Esophagus (tissue), 2 donors: ENCODE data around the gene DCHS2. TPM values are rescaled to one million over a fixed set of nuclear protein-coding genes. Genes with fewer than 3 reads are reported as not detected.

Experiments used
- H3K27ac ChIP-seq, 2 donors: one replicate each; pipeline ENCODE4 v1.5.1; 2013; ENCODE audit warnings: low read depth in 2 of 2, mild to moderate bottlenecking in 2 of 2, inconsistent platforms in 1 of 2, low read length in 1 of 2, moderate library complexity in 1 of 2
- H3K27me3 ChIP-seq, 2 donors: one replicate each; pipeline ENCODE4 v1.6.1; 2013; ENCODE audit warnings: low read length in 2 of 2, control low read depth in 1 of 2, mild to moderate bottlenecking in 1 of 2; ENCODE audit not compliant: insufficient read depth in 2 of 2, control insufficient read depth in 1 of 2
- H3K36me3 ChIP-seq, 2 donors: one replicate each; pipeline ENCODE4 v1.6.1; 2013; ENCODE audit warnings: low read length in 1 of 2; ENCODE audit not compliant: control insufficient read depth in 2 of 2, insufficient read depth in 2 of 2
- H3K4me1 ChIP-seq, 2 donors: one replicate each; pipeline ENCODE4 v1.6.1; 2013; ENCODE audit warnings: low read length in 1 of 2; ENCODE audit not compliant: control insufficient read depth in 2 of 2, insufficient read depth in 2 of 2
- H3K4me3 ChIP-seq, 2 donors: one replicate each; pipeline ENCODE4 v1.5.1; 2013; ENCODE audit warnings: low read length in 2 of 2, mild to moderate bottlenecking in 2 of 2, low read depth in 1 of 2, moderate library complexity in 1 of 2
- H3K9me3 ChIP-seq, 2 donors: one replicate each; pipeline ENCODE4 v1.6.1; 2013; ENCODE audit warnings: mild to moderate bottlenecking in 2 of 2, low read depth in 1 of 2, low read length in 1 of 2, moderate library complexity in 1 of 2; ENCODE audit not compliant: control insufficient read depth in 2 of 2, insufficient read depth in 1 of 2
- WGBS, 2 donors: extraction: QIAGEN DNeasy Blood & Tissue Kit; methylation state at CpG; one replicate each; pipeline ENCODE4 v1.1.7; 2013; 5-methylcytosine and 5-hydroxymethylcytosine counted together
- polyA plus RNA-seq, 2 donors: library from polyadenylated mRNA; stranded (reverse); fragments of 200-250 nt; gene quantifications; one replicate each; pipeline ENCODE4 v1.2.3, GENCODE V29; 2013
- donor health status: healthy with polysubstance abuse.
- donor health status: Bipolar disorder and iron deficiency.

The DCHS2 gene
- polyA plus RNA-seq, 2 donors: 0.02 TPM

- no peak overlapping the region for H3K4me3 ChIP-seq
- H3K27ac ChIP-seq: no peak overlapping the region
- H3K9me3 ChIP-seq: no peaks in the 10 kb centered on the region
- H3K36me3 ChIP-seq: no peaks in the 10 kb centered on the region
- H3K4me1 ChIP-seq: peaks cover 0 to 3% of the 10 kb centered on the region in 2 donors
- WGBS, 2 donors: 63% methylated on average over 4 of the region's 4 CpGs
- no peaks in the 10 kb centered on the region for H3K27me3 ChIP-seq
Measured at GRCh38 chr4:154189346-154189745, 302.3 kb downstream of the DCHS2 start.

GRCh38 chr4:154186888-154187287 lies 304.7 kb downstream of the DCHS2 start:
- Histone ChIP-seq H3K27me3 (no peaks in the 10 kb centered on the region), H3K4me1 (peaks cover 0 to 3% of the 10 kb centered on the region in 2 donors), H3K27ac (no peak overlapping the region), H3K4me3 (no peak overlapping the region), H3K36me3 (no peaks in the 10 kb centered on the region), H3K9me3 (no peaks in the 10 kb centered on the region)
- 80 to 82% methylated on average over 3 of the region's 3 CpGs for WGBS, 2 donors

- Histone ChIP-seq H3K4me3 (no peak overlapping the region), H3K36me3 (no peaks in the 10 kb centered on the region), H3K4me1 (peaks cover 0 to 3% of the 10 kb centered on the region in 2 donors), H3K9me3 (no peaks in the 10 kb centered on the region), H3K27ac (no peak overlapping the region), H3K27me3 (no peaks in the 10 kb centered on the region)
- WGBS, 2 donors: 68 to 73% methylated on average over 6 of the region's 6 CpGs
Measured at GRCh38 chr4:154186035-154186434, 305.6 kb downstream of the DCHS2 start.

GRCh38 chr4:154184238-154184637 lies 307.4 kb downstream of the DCHS2 start:
- Histone ChIP-seq H3K4me1 (peaks cover 0 to 3% of the 10 kb centered on the region in 2 donors), H3K9me3 (no peaks in the 10 kb centered on the region), H3K36me3 (no peaks in the 10 kb centered on the region), H3K27ac (no peak overlapping the region), H3K4me3 (no peak overlapping the region), H3K27me3 (no peaks in the 10 kb centered on the region)
- WGBS, 2 donors: 72 to 74% methylated on average over 6 of the region's 6 CpGs

GRCh38 chr4:154183264-154183663 lies 308.3 kb downstream of the DCHS2 start:
- H3K9me3 ChIP-seq: no peaks in the 10 kb centered on the region
- H3K27me3 ChIP-seq: no peaks in the 10 kb centered on the region
- H3K36me3 ChIP-seq: no peaks in the 10 kb centered on the region
- 91 to 92% methylated on average over 1 of the region's 1 CpG for WGBS, 2 donors
- no peak overlapping the region for H3K4me3 ChIP-seq
- peaks cover 0 to 3% of the 10 kb centered on the region in 2 donors for H3K4me1 ChIP-seq
- no peak overlapping the region for H3K27ac ChIP-seq

Other genes with a start within 250 kb of the DCHS2 start
- gene PLRG1, start 58.6 kb upstream of the DCHS2 start, polyA plus RNA-seq: 10 to 100 TPM; 28.9 to 56.0 TPM
- not detected for gene FGB, start 71.2 kb upstream of the DCHS2 start, polyA plus RNA-seq
- not detected for gene FGA, start 98.9 kb upstream of the DCHS2 start, polyA plus RNA-seq
- not detected for gene FGG, start 120.9 kb upstream of the DCHS2 start, polyA plus RNA-seq